Colonic mucosa (tissue), 4 donors: Measurements from ENCODE around the gene SCGB3A1. TPM values are rescaled to one million over a fixed set of nuclear protein-coding genes. Genes with fewer than 3 reads are reported as not detected.
A peak's percentile ranks its signal among the peaks of the same experiment; 100 is the strongest.

Source experiments
- DNase-seq: peaks from one replicate; pipeline ENCODE4 v3.0.0-alpha.2; 2020
- H3K27ac ChIP-seq: fragments of 200-600 bp; one replicate; pipeline ENCODE4 v1.8.0; 2021
- H3K27me3 ChIP-seq: fragments of 200-600 bp; one replicate; pipeline ENCODE4 v1.8.0; 2021
- H3K36me3 ChIP-seq: fragments of 200-600 bp; one replicate; pipeline ENCODE4 v1.8.0; 2021
- H3K4me1 ChIP-seq: fragments of 200-600 bp; one replicate; pipeline ENCODE4 v1.8.0; 2021; ENCODE audit warnings: mild to moderate bottlenecking
- H3K4me3 ChIP-seq: fragments of 200-600 bp; one replicate; pipeline ENCODE4 v1.8.0; 2021
- H3K9ac ChIP-seq, 2 donors: one replicate each; pipeline ENCODE4 v1.7.0; 2013; ENCODE audit warnings: control low read depth in 2 of 2, low read depth in 2 of 2, low read length in 2 of 2
- H3K9me3 ChIP-seq: fragments of 200-600 bp; one replicate; pipeline ENCODE4 v1.8.0; 2021
- intact Hi-C: fragments of 100-400 bp; cut with DNase I; formaldehyde crosslinking; loops from one replicate; pipeline ENCODE4 v1.14.1; 2022
- total RNA-seq, 2 donors: library from RNA; stranded (reverse); fragmentation: NEBNext Ultra II Directional in 1 of 2; extraction: Animal tissue kit (Norgen Biotek cat#: 25700) in 1 of 2; gene quantifications; one replicate each; pipeline ENCODE4 v1.2.1, GENCODE V29; 2021
- TF ChIP-seq, protein P1 (sequence below): fragments of 200-600 bp; IDR thresholded peaks from one replicate; pipeline ENCODE4 v1.8.0; 2022; ENCODE audit warnings: antibody characterized with exemption, mild to moderate bottlenecking
- donor health status: healthy.
- donor health status: DM: no; HTN: no; CAD: no.
- donor health status: DM: no; HTN: no; CAD: no.

Gene SCGB3A1
- total RNA-seq, 2 donors from 2014 or later, result 1.1 TPM; not detected in 1

DNA sequence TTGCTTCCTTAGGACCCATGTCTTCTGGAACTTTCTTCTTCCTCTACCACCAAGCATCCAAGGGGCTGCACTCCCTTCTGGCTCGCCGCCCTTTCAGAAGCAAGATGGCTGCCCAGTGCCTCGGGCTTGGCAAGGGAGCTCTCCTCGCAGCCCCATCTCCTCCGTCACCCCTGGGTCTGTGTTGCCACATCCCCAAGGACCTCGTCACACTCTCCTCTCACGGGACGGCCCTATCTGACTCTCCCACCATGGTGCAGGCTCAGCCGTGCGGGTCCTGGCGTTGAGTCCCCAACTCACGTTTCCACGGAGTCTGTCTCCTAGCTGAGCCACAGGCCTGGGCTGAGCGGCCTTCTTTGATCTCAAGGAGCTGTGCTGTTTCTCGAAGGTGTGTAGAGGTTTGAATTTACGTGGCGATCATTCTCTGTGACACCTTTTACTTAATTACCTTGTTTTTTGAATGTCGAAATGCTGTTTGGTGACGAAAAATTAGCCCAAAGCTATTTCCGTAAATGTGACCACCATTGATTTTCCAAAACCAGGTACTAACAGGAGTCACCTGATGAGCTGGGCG, 15.0 kb upstream of the SCGB3A1 start:
- Histone ChIP-seq H3K27ac (no peak overlapping the region), H3K9me3 (no peaks in the 10 kb centered on the region), H3K27me3 (no peaks in the 10 kb centered on the region), H3K36me3 (no peaks in the 10 kb centered on the region), H3K4me1 (no peaks in the 10 kb centered on the region), H3K9ac (no peak overlapping the region), H3K4me3 (no peak overlapping the region)
- no peak for DNase-seq
- intact Hi-C loops, result no loop called here
- TF ChIP-seq, protein P1, sequence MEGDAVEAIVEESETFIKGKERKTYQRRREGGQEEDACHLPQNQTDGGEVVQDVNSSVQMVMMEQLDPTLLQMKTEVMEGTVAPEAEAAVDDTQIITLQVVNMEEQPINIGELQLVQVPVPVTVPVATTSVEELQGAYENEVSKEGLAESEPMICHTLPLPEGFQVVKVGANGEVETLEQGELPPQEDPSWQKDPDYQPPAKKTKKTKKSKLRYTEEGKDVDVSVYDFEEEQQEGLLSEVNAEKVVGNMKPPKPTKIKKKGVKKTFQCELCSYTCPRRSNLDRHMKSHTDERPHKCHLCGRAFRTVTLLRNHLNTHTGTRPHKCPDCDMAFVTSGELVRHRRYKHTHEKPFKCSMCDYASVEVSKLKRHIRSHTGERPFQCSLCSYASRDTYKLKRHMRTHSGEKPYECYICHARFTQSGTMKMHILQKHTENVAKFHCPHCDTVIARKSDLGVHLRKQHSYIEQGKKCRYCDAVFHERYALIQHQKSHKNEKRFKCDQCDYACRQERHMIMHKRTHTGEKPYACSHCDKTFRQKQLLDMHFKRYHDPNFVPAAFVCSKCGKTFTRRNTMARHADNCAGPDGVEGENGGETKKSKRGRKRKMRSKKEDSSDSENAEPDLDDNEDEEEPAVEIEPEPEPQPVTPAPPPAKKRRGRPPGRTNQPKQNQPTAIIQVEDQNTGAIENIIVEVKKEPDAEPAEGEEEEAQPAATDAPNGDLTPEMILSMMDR, result no peak

DNA sequence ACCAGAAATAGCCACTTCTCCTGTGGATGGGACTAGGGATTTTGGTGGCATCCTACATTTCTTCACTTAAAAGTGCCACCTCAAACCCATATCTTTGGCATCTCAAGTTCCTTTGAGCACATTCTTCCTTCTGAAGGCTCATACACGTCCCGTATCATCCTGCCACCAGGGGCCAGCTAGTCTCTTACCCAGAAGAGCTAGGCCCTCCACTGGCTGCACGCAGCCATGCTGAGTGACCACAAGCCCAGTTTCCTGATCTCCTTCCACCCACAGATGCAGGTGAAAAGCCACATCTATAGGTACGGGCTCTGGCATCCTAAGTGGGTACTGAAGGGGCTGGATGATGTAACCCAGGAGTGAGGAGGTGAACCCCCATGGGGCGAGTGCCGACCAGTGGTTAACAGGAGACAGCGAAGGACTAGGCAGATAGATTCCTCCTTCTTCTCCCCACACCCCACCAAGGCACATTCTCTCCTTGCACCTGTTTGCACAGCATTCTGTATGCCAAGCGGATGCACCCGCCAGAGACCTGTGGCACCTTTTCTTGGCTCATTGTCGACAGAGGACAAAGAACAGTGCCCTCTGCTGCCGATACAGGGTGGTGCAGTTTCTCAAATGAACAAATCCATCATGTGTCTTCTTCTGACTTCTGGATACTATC, 14.4 kb upstream of the SCGB3A1 start:
- no peaks in the 10 kb centered on the region for H3K4me1 ChIP-seq
- no peaks in the 10 kb centered on the region for H3K27me3 ChIP-seq
- H3K9me3 ChIP-seq, result no peaks in the 10 kb centered on the region
- peak; percentile 60 for DNase-seq
- TF ChIP-seq, protein P1, result peak; percentile 58
- no peak overlapping the region for H3K27ac ChIP-seq
- no peak overlapping the region for H3K4me3 ChIP-seq
- no peak overlapping the region for H3K9ac ChIP-seq
- no peaks in the 10 kb centered on the region for H3K36me3 ChIP-seq
- intact Hi-C loops, result no loop called here

DNA sequence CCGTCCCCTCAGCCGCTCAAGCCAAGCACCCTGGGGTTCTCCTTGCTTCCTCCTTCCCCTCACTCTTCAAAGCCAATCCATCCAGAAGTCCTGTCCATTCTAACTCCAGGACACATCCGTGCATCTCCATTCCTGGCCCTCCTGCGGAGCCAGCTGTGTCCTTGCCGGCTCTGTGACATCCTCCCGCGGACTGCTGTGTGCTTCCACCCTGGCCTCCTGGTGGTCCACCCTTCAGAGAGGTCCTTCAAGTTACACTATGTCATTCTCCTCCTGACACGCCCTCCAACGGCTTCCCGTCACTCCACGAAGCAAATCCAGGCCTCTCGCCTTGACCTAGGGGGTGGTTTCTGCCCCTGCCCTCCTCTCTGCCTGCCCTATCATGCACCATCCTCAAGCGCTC, 13.0 kb upstream of the SCGB3A1 start:
- H3K9ac ChIP-seq, result no peak overlapping the region
- H3K4me1 ChIP-seq, result no peaks in the 10 kb centered on the region
- H3K36me3 ChIP-seq, result no peaks in the 10 kb centered on the region
- no peak overlapping the region for H3K4me3 ChIP-seq
- no peak overlapping the region for H3K27ac ChIP-seq
- H3K9me3 ChIP-seq, result no peaks in the 10 kb centered on the region
- no peak for DNase-seq
- no peaks in the 10 kb centered on the region for H3K27me3 ChIP-seq
- intact Hi-C loops, result no loop called here
- TF ChIP-seq, protein P1, result no peak

DNA sequence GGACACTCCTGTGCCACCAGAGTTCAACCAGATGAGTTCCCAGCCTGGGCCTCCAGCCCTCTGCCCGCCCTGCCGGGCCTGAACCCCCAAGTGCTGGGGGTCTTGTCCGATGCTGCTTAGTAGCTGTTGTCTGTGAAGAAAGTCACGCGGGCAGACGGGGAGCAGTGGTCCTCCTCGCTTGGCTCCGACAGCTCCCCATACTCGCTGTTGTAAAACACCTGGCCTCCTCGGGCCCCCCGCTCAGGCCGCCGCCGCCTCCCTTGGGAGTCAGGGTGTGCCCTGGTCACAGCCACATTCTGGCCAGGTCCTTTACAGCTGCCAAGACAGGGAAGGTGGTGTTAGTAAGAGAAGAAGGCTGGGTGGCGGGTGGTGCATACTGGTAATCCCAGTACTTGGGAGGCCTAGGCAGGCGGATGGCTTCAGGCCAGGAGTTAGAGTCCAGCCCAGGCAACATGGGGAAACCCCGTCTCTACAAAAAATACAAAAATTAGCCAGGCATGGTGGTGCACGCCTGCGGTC, 11.8 kb upstream of the SCGB3A1 start:
- H3K27me3 ChIP-seq, result no peaks in the 10 kb centered on the region
- no peaks in the 10 kb centered on the region for H3K9me3 ChIP-seq
- TF ChIP-seq, protein P1, result no peak
- intact Hi-C loops, result no loop called here
- DNase-seq, result no peak
- no peak overlapping the region for H3K4me3 ChIP-seq
- H3K4me1 ChIP-seq, result no peaks in the 10 kb centered on the region
- H3K27ac ChIP-seq, result no peak overlapping the region
- no peak overlapping the region for H3K9ac ChIP-seq
- H3K36me3 ChIP-seq, result no peaks in the 10 kb centered on the region

DNA sequence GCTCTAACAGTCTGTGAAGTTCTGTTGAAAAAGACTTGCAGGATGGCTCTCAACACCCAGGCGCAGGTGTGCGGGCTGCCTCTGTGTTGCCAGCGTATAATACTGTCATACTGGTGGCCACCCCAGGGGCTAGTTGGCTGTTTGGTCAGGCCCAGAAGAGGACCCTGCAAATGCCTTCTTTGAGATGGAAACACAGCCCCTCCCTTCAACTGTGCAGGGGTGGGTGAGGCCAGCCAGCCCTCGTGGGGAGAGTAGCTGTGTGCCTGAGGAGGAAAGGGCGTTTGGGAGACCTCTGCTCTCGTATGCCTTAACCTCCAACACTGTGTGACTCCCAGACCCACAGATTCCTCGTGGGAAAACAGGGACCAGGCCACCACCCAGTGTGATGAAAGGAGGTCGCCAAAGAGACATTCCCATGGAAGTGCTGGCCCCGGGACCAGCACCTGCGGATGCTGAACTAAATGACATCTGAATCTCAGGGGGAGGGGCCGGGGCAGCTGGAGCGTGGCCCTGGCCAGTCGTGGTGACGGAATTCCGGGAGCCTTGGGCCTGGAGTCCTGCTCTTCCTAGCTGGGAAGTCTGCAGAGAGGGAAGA, 11.3 kb upstream of the SCGB3A1 start:
- TF ChIP-seq, protein P1, result no peak
- no peaks in the 10 kb centered on the region for H3K36me3 ChIP-seq
- no peaks in the 10 kb centered on the region for H3K9me3 ChIP-seq
- no peak overlapping the region for H3K4me3 ChIP-seq
- no peaks in the 10 kb centered on the region for H3K27me3 ChIP-seq
- no peak for DNase-seq
- H3K27ac ChIP-seq, result no peak overlapping the region
- H3K9ac ChIP-seq, result no peak overlapping the region
- H3K4me1 ChIP-seq, result no peaks in the 10 kb centered on the region
- intact Hi-C loops, result no loop called here
